TTC549 (cell line): ENCODE measurements around the gene LRRC14B.

Experiments used
- FAIRE-seq: peaks from 2 replicates; lab custom pipeline; 2012; peaks lifted over from hg19 to GRCh38; lab: Jason Lieb, UNC

Gene LRRC14B

GRCh38 chr5:174876-175465 lies 16.3 kb upstream of the LRRC14B start:
- FAIRE-seq: no peak

GRCh38 chr5:176296-176823 lies 14.9 kb upstream of the LRRC14B start:
- no peak for FAIRE-seq

- no peak for FAIRE-seq
These were observed 13.2 kb upstream of the LRRC14B start for GRCh38 chr5:178110-178509.

GRCh38 chr5:179401-179800 lies 11.9 kb upstream of the LRRC14B start:
- no peak for FAIRE-seq

GRCh38 chr5:180286-180918 lies 10.9 kb upstream of the LRRC14B start:
- FAIRE-seq: no peak

GRCh38 chr5:181160-181559 lies 10.1 kb upstream of the LRRC14B start:
- FAIRE-seq: no peak

GRCh38 chr5:181566-181965 lies 9.7 kb upstream of the LRRC14B start:
- FAIRE-seq: no peak

GRCh38 chr5:182126-182525 lies 9.2 kb upstream of the LRRC14B start:
- no peak for FAIRE-seq

GRCh38 chr5:184471-184870 lies 6.8 kb upstream of the LRRC14B start:
- no peak for FAIRE-seq

GRCh38 chr5:185095-186070 lies 5.9 kb upstream of the LRRC14B start:
- FAIRE-seq: no peak

GRCh38 chr5:186091-187041 lies 4.9 kb upstream of the LRRC14B start:
- FAIRE-seq: no peak

GRCh38 chr5:187042-187431 lies 4.3 kb upstream of the LRRC14B start:
- FAIRE-seq: no peak

- FAIRE-seq: no peak
These were observed 3.5 kb upstream of the LRRC14B start for GRCh38 chr5:187617-188451.

GRCh38 chr5:188488-189481 lies 2.5 kb upstream of the LRRC14B start:
- FAIRE-seq: no peak

- FAIRE-seq: no peak
These were observed 1.8 kb upstream of the LRRC14B start for GRCh38 chr5:189486-189885.

GRCh38 chr5:189976-190365 lies 1.3 kb upstream of the LRRC14B start:
- no peak for FAIRE-seq

- FAIRE-seq: no peak
These were observed 794 bp upstream of the LRRC14B start for GRCh38 chr5:190366-191035.

GRCh38 chr5:191949-192690 lies 825 bp downstream of the LRRC14B start:
- no peak for FAIRE-seq

GRCh38 chr5:192691-192969 lies 1.3 kb downstream of the LRRC14B start:
- no peak for FAIRE-seq
